ENCODE measurements around the gene GALNT7.

Gene GALNT7

DNA sequence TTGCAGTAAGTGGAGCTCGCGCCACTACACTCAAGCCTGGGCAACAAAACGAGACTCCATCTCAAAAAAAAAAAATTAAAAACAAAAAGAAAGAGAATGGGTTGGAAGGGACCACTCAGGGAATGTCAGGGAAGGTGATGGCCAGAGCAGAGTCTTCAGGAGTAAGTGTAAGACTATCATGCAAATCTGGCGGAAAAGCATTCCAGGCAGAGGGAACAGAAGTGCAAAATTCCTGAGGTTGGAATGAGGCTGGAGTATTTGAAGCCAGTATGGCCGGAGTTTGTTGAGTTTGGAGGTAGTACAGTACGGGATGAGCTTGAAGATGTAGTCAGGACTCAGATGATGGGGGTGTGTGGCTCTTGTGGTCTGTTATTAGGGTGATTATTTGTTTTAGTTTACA, 7.4 kb downstream of the GALNT7 start:
- TF ChIP-seq, protein P1, sequence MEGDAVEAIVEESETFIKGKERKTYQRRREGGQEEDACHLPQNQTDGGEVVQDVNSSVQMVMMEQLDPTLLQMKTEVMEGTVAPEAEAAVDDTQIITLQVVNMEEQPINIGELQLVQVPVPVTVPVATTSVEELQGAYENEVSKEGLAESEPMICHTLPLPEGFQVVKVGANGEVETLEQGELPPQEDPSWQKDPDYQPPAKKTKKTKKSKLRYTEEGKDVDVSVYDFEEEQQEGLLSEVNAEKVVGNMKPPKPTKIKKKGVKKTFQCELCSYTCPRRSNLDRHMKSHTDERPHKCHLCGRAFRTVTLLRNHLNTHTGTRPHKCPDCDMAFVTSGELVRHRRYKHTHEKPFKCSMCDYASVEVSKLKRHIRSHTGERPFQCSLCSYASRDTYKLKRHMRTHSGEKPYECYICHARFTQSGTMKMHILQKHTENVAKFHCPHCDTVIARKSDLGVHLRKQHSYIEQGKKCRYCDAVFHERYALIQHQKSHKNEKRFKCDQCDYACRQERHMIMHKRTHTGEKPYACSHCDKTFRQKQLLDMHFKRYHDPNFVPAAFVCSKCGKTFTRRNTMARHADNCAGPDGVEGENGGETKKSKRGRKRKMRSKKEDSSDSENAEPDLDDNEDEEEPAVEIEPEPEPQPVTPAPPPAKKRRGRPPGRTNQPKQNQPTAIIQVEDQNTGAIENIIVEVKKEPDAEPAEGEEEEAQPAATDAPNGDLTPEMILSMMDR (IDR thresholded peaks at IDR 0.05), result no peak

DNA sequence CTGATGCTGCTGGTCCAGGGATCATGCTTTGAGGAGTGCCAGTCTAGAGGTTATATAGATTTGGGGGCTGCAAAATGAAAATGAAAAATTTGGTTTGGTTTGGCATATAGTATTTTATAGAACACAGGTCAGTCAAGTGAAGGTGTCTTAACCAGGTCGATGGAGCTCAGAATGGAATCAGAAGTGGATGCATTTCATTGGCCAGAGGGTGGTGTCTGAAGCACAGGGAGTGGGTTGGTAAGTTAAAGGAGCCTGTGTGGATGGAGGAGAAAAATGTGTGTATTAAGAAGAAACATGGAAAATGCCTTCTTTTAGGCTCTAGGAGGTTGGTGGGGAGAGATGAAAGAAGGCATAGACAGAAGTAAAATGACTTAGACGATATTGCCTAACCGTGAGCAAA, 8.6 kb downstream of the GALNT7 start:
- TF ChIP-seq, protein P1 (IDR thresholded peaks at IDR 0.05), result no peak

DNA sequence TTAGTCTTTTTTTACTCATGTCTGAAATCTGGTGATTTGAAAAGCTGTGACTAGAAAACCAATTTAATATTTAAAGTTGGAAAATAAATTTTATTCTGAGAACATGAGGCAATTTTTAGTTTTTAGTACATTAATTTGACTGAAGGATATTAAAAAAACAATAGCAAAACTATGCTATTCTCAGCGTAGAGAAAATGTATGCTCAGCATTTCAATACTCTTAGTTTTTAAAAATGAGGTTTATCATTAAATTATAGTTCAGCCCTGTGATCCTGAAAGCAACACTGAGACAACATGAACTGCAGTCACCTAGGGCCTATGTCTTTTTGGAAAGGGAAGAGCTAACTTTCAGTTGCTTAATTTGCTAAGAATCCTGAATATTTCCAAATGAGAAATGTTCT, 9.5 kb downstream of the GALNT7 start:
- TF ChIP-seq, protein P1 (IDR thresholded peaks at IDR 0.05), result no peak

DNA sequence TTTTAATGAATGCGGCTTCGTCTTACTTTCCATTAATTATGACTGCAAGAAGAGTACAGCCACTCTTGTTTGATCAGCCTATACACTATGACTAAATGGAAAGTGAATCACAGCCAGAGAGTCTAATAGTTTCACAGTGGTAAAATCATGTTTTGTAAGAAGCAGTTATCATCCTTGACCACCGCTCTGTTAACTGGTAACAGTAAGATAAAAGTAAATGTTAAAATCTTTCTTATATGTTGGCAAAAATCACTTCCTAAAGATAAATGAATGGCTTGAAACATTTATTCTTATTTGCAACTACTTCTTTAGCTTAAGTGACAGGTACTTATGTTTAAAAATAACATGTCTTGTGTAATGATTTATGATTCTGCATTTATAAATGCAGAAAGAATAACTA, 13.2 kb downstream of the GALNT7 start:
- TF ChIP-seq, protein P1 (IDR thresholded peaks at IDR 0.05), result no peak

DNA sequence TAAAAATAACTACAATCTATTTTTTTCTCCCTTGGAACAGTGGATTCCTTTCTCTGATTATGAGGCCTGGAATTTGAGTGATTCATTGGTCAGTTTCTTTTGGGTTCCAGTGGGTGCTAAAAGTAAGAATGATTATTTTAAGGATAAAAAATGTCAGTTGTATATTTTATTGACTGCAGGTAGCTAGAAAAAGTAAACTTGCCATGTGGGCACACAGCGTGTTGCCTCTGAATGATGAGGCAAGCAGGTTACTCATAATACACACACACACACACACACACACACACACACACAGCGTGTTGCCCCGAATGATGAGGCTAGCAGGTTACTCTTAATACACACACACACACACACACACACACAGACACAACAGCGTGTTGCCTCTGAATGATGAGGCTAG, 13.8 kb downstream of the GALNT7 start:
- TF ChIP-seq, protein P1 (IDR thresholded peaks at IDR 0.05), result no peak

DNA sequence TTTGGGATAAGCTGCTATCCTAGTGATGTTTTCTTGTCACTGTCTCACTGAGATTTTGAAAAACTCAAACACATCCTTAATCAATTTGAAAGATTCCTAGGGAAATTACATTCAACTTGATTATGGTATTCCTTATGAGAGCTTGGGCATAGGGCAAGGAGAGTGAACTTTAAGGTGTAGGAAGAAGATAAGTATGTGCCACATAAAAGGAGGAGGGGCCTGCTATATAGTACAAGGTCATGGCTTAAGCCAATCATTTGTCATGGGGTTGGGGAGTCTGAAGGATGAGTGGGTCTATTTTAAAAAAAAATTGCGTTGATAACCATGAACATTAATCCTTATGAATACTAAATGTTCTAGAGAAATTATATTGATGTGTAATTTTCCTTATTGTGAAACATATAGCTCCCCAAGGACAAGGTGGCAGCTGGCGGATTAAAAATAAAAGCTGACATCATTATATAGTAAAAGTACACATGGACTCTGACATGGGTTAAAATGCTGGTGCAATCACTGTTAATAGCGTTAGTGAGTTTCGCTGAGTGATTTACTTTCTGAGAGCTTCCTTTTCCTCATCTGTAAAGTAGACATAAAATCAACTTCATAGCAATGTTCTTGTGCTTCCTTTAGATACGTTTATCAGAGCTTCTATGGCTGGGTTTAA, 17.4 kb downstream of the GALNT7 start:
- TF ChIP-seq, protein P1 (IDR thresholded peaks at IDR 0.05), result no peak

DNA sequence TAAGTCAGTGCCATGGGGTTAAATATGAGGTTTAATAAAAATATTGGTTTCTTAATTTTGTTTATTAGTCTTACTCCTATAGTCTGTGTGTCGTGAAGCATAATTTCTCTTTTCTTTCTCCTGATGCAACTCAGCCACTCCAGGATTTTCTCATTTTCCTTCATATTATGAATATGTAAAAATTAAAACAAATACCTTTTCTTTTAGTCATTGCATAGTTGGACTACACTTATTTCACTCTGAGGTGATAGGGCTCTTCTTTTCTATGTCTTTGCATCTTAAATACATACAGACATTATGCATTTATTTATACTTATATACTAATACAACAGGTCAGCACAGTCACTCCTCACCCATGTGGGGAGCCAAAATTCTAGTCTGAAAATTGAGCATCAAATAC, 19.1 kb downstream of the GALNT7 start:
- TF ChIP-seq, protein P1 (IDR thresholded peaks at IDR 0.05), result no peak

DNA sequence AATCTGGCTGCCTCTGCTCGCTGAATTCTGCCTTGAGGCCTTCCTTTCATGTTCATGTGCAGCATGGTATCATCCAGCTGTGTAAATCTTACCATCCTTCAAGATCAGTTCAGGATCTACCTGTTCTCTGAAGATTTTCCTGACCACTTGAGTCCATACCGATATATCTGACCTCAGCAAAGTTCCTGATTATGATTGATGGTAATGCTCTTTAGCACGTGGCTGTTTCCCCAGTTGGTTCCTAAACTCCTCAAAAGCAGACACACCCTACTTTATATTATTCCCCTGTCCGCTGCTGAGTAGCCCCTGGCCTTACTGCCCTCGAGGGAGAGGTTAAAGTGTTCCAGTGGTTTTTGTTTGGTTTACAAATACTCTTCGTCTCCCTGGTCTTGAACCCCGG, 20.0 kb downstream of the GALNT7 start:
- TF ChIP-seq, protein P1 (IDR thresholded peaks at IDR 0.05), result no peak

All from LNCAP (cell line).